Measurements from ENCODE around the gene ATF5.
A peak's percentile ranks its signal among the peaks of the same experiment; 100 is the strongest.
"Not testable (repeated sequence)": the region's sequence is repeated elsewhere in the genome, so short reads cannot be mapped to it uniquely, and the experiment has no call there.

The ATF5 gene

GRCh38 chr19:49950956-49951526, 22.0 kb downstream of the ATF5 start:
- DNase-seq: no peak

- no peak for DNase-seq
Measured at GRCh38 chr19:49951806-49952478, 22.9 kb downstream of the ATF5 start.

- no peak for DNase-seq
Measured at GRCh38 chr19:49952479-49952836, 23.5 kb downstream of the ATF5 start.

- no peak for DNase-seq
Measured at GRCh38 chr19:49952906-49953305, 23.9 kb downstream of the ATF5 start.

GRCh38 chr19:49953416-49953815, 24.4 kb downstream of the ATF5 start:
- DNase-seq: peak; percentile 75

- peak; percentile 78 to 82 for DNase-seq
Measured at GRCh38 chr19:49954092-49954829, 25.3 kb downstream of the ATF5 start.

GRCh38 chr19:49954933-49955332, 25.9 kb downstream of the ATF5 start:
- DNase-seq: no peak

- DNase-seq: no peak
Measured at GRCh38 chr19:49956115-49956495, 27.1 kb downstream of the ATF5 start.

- DNase-seq: no peak
Measured at GRCh38 chr19:49957262-49957915, 28.4 kb downstream of the ATF5 start.

- not testable (repeated sequence) for DNase-seq
Measured at GRCh38 chr19:49958144-49958543, 29.1 kb downstream of the ATF5 start.

- DNase-seq: not testable (repeated sequence)
Measured at GRCh38 chr19:49958596-49958995, 29.6 kb downstream of the ATF5 start.

- not testable (repeated sequence) for DNase-seq
Measured at GRCh38 chr19:49959892-49960291, 30.9 kb downstream of the ATF5 start.

GRCh38 chr19:49960980-49961379, 32.0 kb downstream of the ATF5 start, which contains the start of gene SIGLEC11:
SIGLEC11 (minus strand) TSS chr19:49961172; CDS start chr19:49961081, 91 bp downstream.
- not testable (repeated sequence) for DNase-seq

- peak; percentile 61 to 71 for DNase-seq
Measured at GRCh38 chr19:49968279-49968922, 39.4 kb downstream of the ATF5 start.

GRCh38 chr19:49969355-49969754, 40.4 kb downstream of the ATF5 start:
- peak; percentile 36 to 42 for DNase-seq

- DNase-seq: no peak
Measured at GRCh38 chr19:49971991-49972411, 43.0 kb downstream of the ATF5 start.

- DNase-seq: no peak
Measured at GRCh38 chr19:49972841-49973240, 43.8 kb downstream of the ATF5 start.

- peak in 1 of 2 experiments; percentile 26 for DNase-seq
Measured at GRCh38 chr19:49973987-49974386, 45.0 kb downstream of the ATF5 start.

- no peak for DNase-seq
Measured at GRCh38 chr19:49975051-49975450, 46.0 kb downstream of the ATF5 start.

GRCh38 chr19:49976496-49976895, 47.5 kb downstream of the ATF5 start:
- no peak for DNase-seq

GRCh38 chr19:49977076-49977475, 48.1 kb downstream of the ATF5 start:
- no peak for DNase-seq

GRCh38 chr19:49977881-49978280, 48.9 kb downstream of the ATF5 start:
- DNase-seq: no peak

GRCh38 chr19:49978324-49978723, 49.3 kb downstream of the ATF5 start:
- no peak for DNase-seq

All from Kasumi-1 (cell line).